RPMI7951 (cell line): ENCODE measurements around the gene SPATA33. TPM values are rescaled to one million over a fixed set of nuclear protein-coding genes. Genes with fewer than 3 reads are reported as not detected.
A peak's percentile ranks its signal among the peaks of the same experiment; 100 is the strongest.

Source experiments
- DNase-seq: peaks from one replicate; pipeline ENCODE4 v3.0.0-alpha.2; 2012; ENCODE audit warnings: low read depth
- total RNA-seq: library from RNA; depleted of rRNA; stranded (reverse); fragments of >200 nt; shearing (Covaris generic); gene quantifications from 2 replicates; pipeline ENCODE4 v1.2.3, GENCODE V29; 2014; rRNA removed

SPATA33 gene
- total RNA-seq: 5.5 and 9.6 TPM in 2 replicates

GRCh38 chr16:89657442-89658220 is at the start of gene SPATA33, which contains the start of gene CHMP1A:
SPATA33 (plus strand) TSS chr16:89657836; CDS start chr16:89657912, 76 bp downstream.
CHMP1A (minus strand) TSS chr16:89657708; CDS start chr16:89657588, 120 bp downstream.
- DNase-seq: peak; percentile 81

DNA sequence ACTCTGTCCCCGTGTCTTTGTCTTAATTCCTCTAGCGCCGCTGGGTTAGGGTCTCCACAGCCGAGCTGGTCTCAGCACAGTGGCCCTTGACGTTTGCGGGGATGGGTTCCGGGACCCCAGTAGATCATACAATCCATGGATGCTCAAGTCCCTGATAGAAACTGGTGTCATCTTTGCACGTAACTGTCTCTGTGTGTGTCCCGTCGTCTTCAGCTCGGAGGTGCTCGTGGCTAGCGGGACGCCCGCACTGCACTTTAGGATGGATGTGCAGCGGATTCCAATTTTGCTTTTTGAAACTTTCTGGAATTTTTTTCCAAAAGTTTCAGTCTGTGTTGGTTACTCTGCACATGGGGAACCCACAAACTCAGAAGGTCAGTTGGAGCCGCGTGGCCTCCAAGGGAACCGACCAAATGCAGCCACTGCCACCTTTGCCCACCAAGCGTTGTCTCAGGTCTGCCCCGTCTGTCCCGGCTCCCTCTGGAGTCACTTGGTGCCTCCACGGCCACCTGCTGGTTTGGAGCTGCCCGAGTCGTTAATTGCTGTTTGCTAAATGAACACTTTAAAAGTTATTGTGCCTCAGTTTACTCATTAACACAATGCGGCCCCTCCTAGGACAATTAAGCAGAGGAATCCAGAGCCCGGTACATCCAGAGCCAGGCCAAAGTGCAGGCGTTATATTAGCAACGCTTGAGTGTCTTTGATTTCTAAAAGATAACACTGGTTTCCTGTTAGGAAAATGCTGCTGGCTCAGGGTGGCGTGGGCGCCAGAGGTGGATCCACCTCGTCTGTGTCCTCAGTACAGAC is 49.5 kb upstream of the SPATA33 start:
- peak; percentile 21 for DNase-seq

DNA sequence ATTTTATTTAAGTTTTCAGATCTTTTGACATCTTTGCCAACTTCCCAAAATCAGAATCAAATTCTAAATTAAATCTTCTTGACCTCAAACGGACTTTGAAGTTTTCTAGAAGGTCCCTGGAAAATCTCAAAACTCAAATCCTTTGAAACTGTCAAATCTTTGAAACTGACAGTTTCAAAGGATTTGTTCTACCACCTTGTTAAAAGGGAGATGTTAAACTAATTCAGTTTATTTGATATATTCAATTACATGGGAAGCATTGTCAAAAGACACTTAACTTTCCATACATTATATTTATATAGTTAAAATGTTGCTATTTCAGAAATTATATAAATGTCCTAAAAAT is 47.6 kb upstream of the SPATA33 start:
- no peak for DNase-seq

GRCh38 chr16:89612415-89613166 is 45.0 kb upstream of the SPATA33 start:
- DNase-seq: no peak

GRCh38 chr16:89613231-89613953 is 44.2 kb upstream of the SPATA33 start, which contains the start of gene DPEP1:
DPEP1 (plus strand) TSS chr16:89613642; CDS start chr16:89630411, 16,769 bp downstream.
- DNase-seq: peak; percentile 37

DNA sequence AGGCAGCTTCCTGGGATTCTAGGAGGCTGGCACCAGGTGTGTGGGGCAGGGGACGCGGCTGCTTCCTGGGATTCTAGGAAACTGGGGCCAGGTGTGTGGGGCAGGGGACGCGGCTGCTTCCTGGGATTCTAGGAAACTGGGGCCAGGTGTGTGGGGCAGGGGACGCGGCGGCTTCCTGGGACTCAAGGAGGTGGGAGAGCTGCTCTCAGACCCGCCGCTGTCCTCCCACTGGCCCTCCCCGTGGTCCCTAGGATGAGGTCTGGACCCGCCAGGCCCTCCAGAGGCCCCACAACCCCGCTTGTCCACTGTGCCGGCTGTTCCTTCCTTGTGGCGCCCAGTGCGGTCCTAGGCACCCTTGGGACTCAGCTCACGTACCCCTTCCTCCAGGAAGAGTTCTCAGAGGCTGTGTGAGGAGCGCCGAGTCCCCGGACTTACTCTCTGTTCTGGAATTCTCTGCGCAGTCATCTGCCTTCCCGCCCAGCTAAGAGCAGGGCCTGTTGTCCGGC is 43.6 kb upstream of the SPATA33 start:
- no peak for DNase-seq

GRCh38 chr16:89615176-89615575 is 42.5 kb upstream of the SPATA33 start:
- DNase-seq: no peak

GRCh38 chr16:89615596-89616090 is 42.0 kb upstream of the SPATA33 start:
- no peak for DNase-seq

- DNase-seq: no peak
Observed at GRCh38 chr16:89616623-89617022, 41.0 kb upstream of the SPATA33 start.

DNA sequence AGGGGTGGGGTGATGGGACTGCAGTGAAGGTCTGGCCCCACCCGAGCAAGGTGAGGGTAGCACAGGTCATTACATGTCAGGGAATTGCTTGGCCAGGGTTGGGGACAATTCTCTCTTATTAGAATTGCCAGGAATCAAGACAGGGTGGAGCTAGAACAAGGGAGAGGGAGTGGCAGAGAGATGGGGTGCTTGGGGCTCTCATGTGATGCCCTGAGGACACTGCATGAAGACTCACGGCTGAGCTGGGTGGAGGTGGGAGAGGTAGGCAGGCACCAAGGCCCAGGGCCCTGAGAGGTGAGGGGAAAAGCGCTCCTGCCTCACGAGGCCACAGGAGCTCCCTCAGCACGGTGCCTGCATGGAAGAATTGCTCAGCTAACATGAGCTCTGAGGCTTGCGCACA is 40.6 kb upstream of the SPATA33 start:
- no peak for DNase-seq

DNA sequence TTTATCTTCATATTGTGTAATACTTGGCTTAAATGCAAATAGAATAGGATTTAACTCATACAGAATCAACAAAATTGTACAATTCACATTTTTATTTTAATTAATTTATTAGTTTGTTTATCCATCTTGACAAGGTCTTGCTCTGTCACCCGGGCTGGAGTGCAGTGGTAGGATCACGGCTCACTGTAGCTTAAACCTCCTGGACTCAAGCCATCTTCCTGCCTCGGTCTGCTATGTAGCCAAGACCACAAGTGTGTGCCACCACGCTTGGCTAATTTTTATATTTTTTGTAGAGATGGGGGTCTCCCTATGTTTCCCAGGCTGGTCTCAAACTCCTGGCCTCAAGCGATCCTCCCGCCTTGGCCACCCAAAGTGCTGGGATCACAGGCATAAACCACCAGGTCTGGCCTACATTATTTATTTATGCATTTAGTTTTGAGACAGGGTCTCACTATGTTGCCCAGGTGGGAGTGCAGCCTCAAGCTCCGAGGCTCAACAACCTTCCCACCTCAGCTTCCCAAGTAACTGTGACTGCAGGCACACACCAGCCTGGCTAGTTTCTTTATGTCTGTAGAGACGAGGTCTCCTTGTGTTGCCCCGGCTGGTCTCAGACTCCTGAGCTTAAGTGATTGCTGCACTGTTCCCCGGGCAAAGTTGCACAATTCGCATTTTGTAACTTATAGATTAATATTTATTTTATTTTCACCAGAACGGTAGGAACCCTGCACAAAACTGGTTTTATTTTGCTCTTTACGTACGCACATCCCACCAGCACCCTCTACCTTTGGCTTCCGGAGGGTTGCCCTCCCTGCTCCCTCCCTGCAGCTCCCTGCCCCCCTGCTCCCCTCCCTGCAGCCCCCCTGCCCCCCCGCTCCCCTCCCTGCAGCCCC is 39.3 kb upstream of the SPATA33 start:
- peak; percentile 36 for DNase-seq

DNA sequence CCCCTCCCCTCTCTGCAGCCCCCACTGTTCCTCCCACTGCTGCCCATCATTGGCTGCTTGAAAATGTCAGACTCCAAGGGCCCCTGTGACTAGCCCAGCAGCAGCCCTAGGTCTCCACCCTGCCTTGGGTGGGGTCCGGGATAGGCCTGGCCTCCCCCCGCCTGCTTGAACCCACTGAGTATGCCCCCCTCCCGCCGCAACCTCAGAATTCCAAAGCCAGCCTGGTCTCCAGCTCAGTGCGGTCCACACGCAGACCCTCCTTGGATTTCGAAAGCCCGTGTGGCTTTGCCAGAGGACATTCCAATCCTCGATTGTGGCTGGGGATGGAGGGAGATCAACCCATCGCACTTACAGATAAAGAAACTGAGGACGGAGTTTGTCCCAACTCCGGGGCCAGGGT is 37.8 kb upstream of the SPATA33 start:
- no peak for DNase-seq

GRCh38 chr16:89620406-89620841 is 37.2 kb upstream of the SPATA33 start:
- DNase-seq: no peak

DNA sequence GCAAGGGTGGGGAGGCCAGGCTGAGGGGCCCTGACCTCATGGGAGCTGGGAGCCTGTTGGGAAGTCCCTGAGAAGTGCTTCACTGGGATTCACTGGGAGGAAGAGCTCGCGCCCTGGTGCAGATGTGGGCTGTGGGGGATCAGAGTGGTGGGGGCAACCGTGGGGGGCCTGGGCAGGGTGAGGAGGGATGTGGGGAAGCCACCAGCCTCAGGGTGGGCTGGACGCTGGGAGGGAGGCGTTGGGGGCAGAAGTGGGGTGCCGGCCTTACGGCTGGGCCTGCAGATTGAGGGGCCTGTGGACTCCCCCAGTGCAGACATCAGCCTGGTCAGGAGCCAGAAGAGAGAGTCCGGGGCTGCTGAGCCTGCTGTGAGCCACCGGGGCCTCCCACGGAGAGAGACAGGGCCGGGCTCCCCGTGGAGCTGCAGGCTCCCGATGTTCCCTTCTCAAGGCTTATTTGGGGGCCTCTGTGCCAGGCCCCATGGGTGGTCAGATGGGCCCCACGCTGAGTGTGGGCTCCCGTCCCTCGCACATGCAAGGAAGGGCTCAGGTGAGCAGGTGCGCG is 36.4 kb upstream of the SPATA33 start:
- DNase-seq: no peak

- DNase-seq: no peak
Observed at GRCh38 chr16:89621698-89622409, 35.8 kb upstream of the SPATA33 start.

DNA sequence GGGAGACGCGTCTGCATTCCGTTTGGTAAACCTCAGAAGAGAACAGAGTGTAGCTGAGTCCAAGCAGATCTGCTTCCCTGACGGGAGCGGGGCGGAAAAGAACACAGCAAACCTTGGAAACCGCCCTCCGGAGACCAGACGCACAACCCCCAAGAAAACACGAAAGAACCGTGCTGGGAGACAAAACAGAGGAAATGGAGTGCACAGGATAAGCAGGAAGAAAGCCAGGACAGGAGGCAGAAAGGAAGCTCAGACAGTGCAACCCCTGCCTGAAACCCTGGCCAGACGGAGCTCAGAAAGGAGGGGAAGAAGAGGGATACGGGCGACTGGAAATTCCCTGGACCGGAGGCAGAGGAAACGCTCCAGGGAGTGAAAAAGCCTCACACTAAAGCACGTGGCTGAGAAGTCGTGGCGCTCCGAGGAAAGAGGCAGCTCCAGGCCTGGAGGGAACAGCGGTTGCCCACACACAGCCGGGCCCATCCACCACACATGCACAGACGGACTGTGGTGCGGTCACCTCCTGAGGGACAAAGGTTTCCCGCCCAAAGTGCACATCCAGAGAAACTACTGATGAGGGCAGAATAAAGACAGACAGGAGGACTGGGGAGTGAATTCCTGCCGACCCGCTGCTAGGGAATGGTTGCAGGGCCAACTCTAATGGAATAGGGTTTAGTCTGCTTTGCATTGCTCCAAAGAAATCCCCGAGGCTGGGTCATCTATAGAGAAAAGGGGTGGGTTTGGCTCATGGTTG is 34.0 kb upstream of the SPATA33 start:
- DNase-seq: peak; percentile 85

DNA sequence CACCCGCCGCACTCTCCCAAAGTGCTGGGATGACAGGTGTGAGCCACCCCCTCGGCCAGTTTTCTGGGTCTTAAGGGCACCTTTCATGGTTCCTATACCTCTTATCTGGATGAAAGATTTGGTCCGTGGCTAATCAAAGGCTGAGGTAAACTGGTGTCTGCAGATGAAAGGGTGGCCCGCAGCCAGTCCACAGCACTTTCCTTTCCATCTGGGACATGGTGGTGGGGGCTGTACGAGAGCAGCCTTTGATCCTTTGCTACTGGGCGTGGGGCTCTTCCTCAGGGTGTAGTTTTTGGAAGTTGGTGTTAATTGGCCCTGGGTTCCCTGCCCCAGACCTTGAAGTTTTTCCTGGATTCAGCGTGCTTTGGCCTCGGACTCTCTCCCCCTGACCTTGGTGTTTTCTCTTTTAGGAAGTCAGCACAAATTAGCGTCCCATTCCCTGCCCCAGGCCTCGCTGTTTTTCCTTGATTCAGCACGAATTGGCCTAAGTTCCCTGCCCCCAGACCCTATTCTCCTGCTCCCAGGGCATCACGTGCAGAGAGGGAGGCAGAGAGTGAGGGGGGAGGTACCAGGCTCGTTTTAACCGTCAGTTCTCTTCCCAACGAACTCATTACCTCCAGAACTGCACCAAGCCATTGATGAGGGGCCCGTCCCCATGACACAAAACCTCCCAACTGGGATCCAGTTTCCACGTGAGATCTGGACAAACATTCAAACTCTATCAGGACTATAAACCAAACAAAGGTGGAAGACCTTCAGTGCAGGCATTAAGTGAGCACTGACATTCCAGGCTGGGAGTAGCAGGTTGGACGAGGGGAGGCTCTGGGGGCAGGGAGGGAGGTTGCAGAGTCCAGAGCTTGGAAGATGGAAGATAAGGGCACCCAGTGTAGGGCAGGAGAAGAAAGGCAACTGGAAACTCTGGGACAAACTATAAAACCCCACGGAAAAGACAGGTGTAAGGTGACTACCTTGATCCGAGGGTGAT is 32.6 kb upstream of the SPATA33 start:
- DNase-seq: no peak
